KMS-11 (cell line): ENCODE results near the gene TMPRSS4.

Experiments used
- H2AFZ ChIP-seq: fragments of 200-600 bp; sonication (generic); 2 replicates; pipeline ENCODE4 v1.6.1; 2016; ENCODE audit warnings: antibody characterized with exemption, mixed run types, low read depth
- H3K27ac ChIP-seq: fragments of 200-600 bp; sonication (generic); 2 replicates; pipeline ENCODE4 v1.6.1; 2016; ENCODE audit warnings: mild to moderate bottlenecking, mixed run types
- H3K27me3 ChIP-seq: fragments of 200-600 bp; sonication (generic); 2 replicates; pipeline ENCODE4 v1.6.1; 2017; ENCODE audit warnings: mild to moderate bottlenecking, low read depth, mixed run types, moderate library complexity; ENCODE audit not compliant: insufficient read depth
- H3K36me3 ChIP-seq: fragments of 200-600 bp; sonication (generic); 2 replicates; pipeline ENCODE4 v1.6.1; 2017; ENCODE audit warnings: mild to moderate bottlenecking, mixed run types; ENCODE audit not compliant: insufficient read depth
- H3K4me1 ChIP-seq: fragments of 200-600 bp; sonication (generic); 2 replicates; pipeline ENCODE4 v1.6.1; 2016; ENCODE audit warnings: mild to moderate bottlenecking, low read depth, mixed run types; ENCODE audit not compliant: poor library complexity, severe bottlenecking
- H3K4me2 ChIP-seq: fragments of 200-600 bp; sonication (generic); 2 replicates; pipeline ENCODE4 v1.7.0; 2016; ENCODE audit warnings: mild to moderate bottlenecking, mixed run types
- H3K4me3 ChIP-seq: fragments of 200-600 bp; sonication (generic); IDR thresholded peaks from 2 replicates; pipeline ENCODE4 v1.6.1; 2017; ENCODE audit warnings: low read depth, low read length, mixed read lengths; ENCODE audit not compliant: insufficient read depth
- H3K79me2 ChIP-seq: fragments of 200-600 bp; sonication (generic); 2 replicates; pipeline ENCODE4 v1.6.1; 2016; ENCODE audit warnings: low read depth, mixed run types; ENCODE audit not compliant: insufficient read depth
- H3K9ac ChIP-seq: fragments of 200-600 bp; sonication (generic); 2 replicates; pipeline ENCODE4 v1.6.1; 2016; ENCODE audit warnings: mild to moderate bottlenecking, mixed run types
- H4K20me1 ChIP-seq: fragments of 200-600 bp; sonication (generic); 2 replicates; pipeline ENCODE4 v1.6.1; 2016; ENCODE audit warnings: mild to moderate bottlenecking, mixed run types; ENCODE audit not compliant: insufficient read depth
- CTCF ChIP-seq: fragments of 200-600 bp; sonication (generic); conservative IDR thresholded peaks from 2 replicates; pipeline ENCODE4 v1.6.1; 2017; ENCODE audit warnings: low read depth, mild to moderate bottlenecking, antibody characterized with exemption, low read length, moderate library complexity, mixed read lengths

Gene TMPRSS4

GRCh38 chr11:118050208-118050891 lies 26.5 kb upstream of the TMPRSS4 start:
- no peak for TF ChIP-seq CTCF
- Histone ChIP-seq H3K4me3 (no peak overlapping the region), H3K27ac (no peak overlapping the region), H2AFZ (no peak overlapping the region), H3K4me2 (no peak overlapping the region), H3K4me1 (no peaks in the 10 kb centered on the region), H3K27me3 (no peaks in the 10 kb centered on the region), H3K9ac (no peak overlapping the region), H3K79me2 (no peaks in the 10 kb centered on the region), H3K36me3 (no peaks in the 10 kb centered on the region), H4K20me1 (no peaks in the 10 kb centered on the region)

GRCh38 chr11:118051136-118051610 lies 25.7 kb upstream of the TMPRSS4 start:
- Histone ChIP-seq H3K36me3 (no peaks in the 10 kb centered on the region), H3K4me1 (no peaks in the 10 kb centered on the region), H3K4me3 (no peak overlapping the region), H3K27ac (no peak overlapping the region), H3K4me2 (no peak overlapping the region), H3K27me3 (no peaks in the 10 kb centered on the region), H3K9ac (no peak overlapping the region), H3K79me2 (no peaks in the 10 kb centered on the region), H2AFZ (no peak overlapping the region), H4K20me1 (no peaks in the 10 kb centered on the region)
- TF ChIP-seq CTCF: no peak

- Histone ChIP-seq H2AFZ (no peak overlapping the region), H4K20me1 (no peaks in the 10 kb centered on the region), H3K4me1 (no peaks in the 10 kb centered on the region), H3K9ac (no peak overlapping the region), H3K4me3 (no peak overlapping the region), H3K27me3 (no peaks in the 10 kb centered on the region), H3K27ac (no peak overlapping the region), H3K36me3 (no peaks in the 10 kb centered on the region), H3K4me2 (no peak overlapping the region), H3K79me2 (no peaks in the 10 kb centered on the region)
- TF ChIP-seq CTCF: no peak
These were observed 25.0 kb upstream of the TMPRSS4 start for GRCh38 chr11:118051611-118052461.

- H3K4me2 ChIP-seq: no peak overlapping the region
- H3K27me3 ChIP-seq: no peaks in the 10 kb centered on the region
- H3K27ac ChIP-seq: no peak overlapping the region
- no peak for TF ChIP-seq CTCF
- H3K9ac ChIP-seq: no peak overlapping the region
- no peak overlapping the region for H2AFZ ChIP-seq
- H3K4me1 ChIP-seq: no peaks in the 10 kb centered on the region
- no peaks in the 10 kb centered on the region for H3K36me3 ChIP-seq
- no peaks in the 10 kb centered on the region for H3K79me2 ChIP-seq
- no peaks in the 10 kb centered on the region for H4K20me1 ChIP-seq
- H3K4me3 ChIP-seq: no peak overlapping the region
These were observed 24.2 kb upstream of the TMPRSS4 start for GRCh38 chr11:118052581-118053206.
